GM19328 (cell line): ENCODE data around the gene SPEG.

Experiments
- ATAC-seq: cut with Tn5 transposase; IDR thresholded peaks from one replicate; pipeline ENCODE4 v1.9.1; 2021; ENCODE audit warnings: mild to moderate bottlenecking, moderate library complexity; ENCODE audit not compliant: unreplicated experiment

SPEG gene

DNA sequence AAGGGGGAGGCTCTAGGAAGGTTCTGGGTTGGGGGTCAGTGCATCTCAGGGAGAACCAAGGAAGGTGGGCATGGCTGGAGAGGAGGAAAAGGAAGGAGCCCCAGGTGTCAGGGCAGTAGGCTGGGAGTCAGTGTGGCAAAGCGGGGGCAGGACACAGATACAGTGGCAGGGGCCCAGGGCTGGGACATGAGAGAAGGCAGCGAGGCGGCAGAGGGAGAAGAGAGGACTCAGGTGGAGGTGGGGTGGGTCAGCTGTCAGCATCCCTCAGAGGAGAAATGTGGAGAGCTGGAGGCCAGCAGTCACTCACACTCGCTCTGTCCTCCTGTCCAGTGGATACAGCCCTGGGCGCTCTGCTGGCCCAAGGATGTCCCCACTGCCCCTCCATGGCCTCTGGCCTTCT lies 58.4 kb downstream of the SPEG start:
- ATAC-seq: no peak

DNA sequence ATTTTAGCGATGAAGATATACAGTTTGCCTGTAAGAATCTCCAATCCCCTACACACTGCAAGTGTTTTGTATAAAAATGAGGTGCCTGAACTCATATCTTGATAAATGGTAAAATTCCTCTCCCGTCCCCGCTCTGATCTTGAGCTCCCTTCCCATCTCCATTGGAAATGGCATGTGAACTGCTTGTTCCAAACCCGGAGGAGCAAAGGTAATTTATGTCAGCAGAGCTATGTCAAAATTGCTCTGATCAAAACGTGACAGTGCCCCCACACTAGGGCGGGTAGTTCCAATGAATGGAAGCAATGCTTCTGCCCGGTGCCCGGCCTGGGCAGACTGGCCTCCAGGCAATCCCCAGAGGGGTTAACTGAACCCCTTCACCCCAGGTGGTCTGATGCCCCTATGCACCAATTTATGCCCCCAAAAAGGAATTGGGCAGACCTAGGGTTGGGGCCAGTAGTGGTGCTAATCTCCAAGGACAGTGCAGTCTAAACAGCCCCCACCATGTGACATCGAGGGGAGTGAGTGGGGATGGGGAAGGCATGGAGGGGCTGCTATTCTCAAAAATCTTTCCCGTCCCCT lies 60.4 kb downstream of the SPEG start:
- ATAC-seq: no peak

DNA sequence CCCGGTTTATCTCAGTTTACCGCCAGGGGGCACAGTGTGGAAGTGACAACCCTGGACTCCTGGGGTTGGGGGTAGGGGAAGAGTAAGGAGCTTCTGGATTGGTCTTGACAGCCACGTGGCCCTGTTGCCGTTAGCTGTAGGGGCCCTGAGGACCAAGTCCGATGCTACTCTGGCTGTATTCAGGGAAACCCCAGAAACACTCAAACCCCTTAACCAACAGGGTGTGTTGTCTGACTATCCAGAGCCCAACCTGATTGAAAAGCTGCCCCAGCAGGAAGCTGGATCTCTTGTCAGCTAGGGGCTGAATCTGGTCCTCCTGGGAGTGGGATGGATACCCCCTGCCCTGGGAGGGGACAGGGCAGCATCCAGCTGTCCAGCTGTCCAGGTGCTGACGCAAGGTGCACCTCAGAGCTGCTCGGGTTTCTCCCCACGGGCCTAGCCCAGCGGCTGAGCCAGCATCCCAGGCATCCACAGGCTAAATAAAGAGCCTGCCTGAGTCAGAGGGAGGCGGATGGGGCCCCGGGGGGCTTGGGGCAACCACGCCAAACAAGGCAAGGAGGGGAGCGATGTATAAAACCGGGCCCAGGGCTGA lies 61.0 kb downstream of the SPEG start:
- no peak for ATAC-seq

DNA sequence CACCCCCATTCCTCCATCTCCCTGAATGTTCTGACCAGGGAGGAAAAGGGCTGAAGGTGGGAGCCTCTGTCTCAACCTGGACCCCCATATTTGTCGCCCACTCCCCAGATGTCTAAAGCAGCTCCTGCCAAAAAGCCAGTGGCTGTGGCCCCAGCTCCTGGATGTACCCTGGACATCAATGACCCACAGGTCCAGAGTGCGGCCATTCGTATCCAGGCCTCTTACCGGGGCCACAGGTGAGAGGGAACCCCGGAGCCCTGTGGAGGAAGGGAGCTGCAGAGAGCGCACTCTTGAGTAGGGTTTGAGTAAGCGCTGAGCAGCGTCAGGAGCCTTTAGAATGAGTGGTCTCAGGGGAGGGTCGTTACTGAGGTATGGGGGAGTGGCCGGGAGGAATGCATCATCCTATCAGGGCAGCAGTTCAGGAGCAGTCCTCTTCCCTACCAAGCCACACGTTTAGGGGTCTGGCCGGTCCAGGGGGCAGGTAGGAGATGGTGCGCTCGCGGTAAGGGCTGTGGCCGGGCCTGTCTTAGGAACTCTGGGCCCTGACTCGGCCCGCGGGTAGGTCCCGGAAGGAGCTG lies 61.7 kb downstream of the SPEG start:
- ATAC-seq: no peak

DNA sequence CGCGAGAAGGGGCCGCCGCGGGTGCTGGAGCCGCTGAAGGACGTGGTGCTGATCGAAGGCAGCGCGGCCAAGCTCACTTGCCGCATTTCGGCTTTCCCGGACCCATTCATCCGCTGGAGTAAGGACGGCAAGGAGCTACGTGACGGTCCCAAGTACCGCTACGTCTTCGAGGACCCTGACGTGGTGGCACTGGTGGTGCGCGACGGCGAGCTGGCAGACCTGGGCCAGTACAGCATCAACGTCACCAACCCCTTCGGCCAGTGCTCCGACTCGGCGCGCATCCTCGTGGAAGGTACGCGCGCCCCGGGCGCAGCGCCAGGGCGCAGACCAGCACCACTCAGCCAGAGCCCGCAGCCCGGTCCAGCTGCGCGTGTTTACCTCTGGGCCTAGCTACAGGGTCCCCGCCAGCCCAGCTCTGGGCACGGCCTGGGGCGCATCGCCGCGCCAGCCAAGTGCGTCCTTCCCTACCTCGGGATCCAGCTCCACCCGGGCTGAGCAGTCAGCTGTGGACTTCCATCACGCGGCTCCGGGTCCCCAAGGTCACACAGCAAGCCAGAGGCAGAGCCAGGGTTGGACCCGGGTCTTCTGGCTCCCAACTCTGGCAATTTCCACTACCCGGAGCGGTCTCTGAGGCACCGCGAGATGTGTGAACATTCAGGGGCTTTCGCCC lies 62.3 kb downstream of the SPEG start:
- ATAC-seq: no peak

DNA sequence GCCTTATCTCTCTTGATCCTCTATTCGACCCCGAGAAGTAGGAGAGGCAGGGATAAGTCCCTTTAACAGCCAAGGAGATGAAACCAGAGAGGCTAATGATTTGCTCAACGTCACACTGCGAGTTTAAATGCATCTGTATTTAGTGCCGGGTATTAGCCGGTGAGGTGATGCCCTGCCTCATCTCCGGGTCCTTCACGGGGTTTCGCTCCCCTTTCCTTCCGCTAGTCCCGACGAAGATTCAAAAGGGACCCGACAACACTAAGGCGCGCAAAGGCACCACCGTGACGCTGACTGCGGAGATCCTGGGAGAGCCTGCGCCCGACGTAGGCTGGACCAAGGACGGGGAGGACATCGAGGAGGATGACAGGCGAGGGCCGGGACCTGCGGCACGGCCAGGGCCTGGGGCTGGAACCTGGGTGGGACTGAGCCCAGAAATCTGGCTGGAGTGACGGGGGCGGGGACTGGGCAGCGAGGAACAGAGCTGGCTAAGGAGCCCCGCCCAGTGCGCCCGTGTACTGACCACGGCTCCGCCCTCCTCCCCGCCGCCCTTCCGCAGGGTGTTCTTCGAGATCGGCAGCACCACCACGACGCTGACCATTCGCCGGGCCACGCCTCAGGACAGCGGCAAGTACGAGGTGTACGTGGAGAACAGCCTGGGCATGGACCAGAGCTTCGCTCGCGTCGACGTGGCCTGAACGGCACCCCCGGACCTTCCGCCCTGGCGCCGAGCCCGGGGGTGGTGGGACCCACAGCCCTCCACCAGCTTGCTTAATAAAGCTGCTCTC lies 63.0 kb downstream of the SPEG start:
- ATAC-seq: no peak

DNA sequence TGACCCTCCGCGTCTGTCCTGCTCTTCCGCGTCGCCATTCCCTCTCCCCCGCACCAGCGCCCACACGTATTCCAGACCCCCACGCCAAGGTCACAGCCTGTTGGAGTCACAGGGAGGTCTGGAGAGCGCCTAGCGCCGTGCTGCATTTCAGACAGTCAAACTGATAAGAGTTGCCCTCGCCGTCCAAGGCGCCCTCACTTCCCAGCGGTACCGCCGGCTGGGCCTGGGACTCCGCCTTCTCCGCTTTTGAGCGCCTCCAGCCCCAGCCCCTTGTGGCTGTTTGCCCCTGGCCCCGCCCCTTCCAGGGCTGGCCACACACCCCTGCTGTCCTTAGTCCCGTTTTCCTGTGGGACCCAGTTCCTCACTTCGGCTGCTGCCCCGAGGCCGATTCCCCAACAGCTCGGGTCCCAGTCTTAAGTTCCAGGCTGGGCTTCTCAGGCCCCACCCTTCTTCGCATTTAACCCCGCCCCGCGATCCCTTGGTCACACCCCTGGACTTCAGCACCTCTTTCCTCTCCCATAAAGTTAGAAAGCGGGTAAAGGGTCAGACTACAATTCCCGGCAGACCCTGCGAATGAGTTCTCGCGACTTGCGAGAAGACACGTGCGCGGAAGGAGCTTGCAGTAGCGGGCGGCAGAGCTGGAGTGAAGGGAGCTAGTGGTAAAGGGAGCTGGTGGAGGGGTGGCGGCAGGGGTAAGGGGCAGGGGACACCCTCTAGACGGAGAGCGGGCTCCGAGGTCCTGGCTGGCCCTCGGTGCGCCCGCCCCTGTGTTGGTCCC lies 63.8 kb downstream of the SPEG start, which contains the start of gene GMPPA:
Gene GMPPA, plus strand, starts transcription at position 612 of the 778 bp plus-strand sequence. CDS start 1,085 bp downstream, outside the sequence.
- ATAC-seq: peak; percentile 96

DNA sequence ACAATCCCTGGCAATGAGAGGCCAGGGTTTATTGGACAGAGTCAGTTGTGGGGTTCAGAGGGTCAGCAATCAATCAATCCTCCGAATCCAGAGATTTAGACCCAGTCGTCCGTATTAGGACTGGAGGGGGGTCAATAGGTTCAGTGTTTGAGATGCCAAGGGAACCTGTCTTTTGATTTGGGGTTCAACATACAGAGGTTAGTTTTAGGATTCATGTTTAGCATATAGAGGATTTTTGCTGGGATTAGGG lies 64.3 kb downstream of the SPEG start:
- ATAC-seq: no peak

DNA sequence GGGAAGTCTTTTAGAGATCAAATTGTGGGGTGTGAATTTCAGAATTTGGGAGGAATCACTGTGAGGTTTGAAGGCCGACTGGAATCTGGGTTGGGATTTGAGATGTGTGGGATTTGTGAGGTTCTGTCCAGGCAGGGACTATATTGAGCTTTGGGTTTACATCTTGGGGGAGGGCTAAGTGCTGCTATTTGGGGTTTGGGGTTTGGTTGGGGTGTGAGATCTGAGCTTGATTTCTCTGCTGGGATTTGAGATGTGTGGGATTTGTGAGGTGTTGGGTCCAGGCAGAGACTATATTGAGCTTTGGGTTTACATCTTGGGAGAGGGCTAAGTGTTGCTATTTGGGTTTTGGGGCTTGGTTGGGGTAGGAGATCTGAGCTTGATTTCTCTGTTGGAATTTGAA lies 64.9 kb downstream of the SPEG start:
- no peak for ATAC-seq

DNA sequence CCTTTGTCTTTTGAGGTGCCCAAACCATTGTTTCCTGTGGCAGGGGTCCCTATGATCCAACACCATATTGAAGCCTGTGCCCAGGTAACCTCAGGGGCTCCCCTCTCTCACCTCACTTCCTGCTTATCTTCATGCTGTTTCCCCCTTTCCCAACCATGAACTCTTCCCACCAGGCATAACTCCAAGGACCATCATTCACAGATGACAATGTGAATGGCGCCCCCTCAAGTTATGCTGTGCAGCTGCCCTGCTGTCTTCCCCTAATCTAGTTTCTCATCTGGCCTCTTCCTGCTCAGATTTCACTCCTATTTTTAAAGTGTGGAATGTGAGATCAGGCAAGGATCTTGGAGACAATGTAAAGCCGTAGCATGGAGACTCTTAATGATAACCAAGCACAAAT lies 65.5 kb downstream of the SPEG start:
- no peak for ATAC-seq

DNA sequence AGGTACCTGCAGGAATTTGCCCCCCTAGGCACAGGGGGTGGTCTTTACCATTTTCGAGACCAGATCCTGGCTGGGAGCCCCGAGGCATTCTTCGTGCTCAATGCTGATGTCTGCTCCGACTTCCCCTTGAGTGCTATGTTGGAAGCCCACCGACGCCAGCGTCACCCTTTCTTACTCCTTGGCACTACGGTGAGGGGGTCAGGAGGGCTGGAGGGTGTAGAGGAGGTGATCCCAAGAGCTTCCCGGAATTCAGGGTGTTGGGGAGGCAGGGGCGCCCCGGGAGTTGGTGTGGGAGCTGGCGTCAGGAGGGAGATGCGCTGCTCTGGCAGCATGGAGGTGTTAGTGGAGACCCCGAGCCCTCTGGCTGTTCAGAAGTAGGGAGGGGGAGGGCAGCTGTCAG lies 67.2 kb downstream of the SPEG start:
- no peak for ATAC-seq

DNA sequence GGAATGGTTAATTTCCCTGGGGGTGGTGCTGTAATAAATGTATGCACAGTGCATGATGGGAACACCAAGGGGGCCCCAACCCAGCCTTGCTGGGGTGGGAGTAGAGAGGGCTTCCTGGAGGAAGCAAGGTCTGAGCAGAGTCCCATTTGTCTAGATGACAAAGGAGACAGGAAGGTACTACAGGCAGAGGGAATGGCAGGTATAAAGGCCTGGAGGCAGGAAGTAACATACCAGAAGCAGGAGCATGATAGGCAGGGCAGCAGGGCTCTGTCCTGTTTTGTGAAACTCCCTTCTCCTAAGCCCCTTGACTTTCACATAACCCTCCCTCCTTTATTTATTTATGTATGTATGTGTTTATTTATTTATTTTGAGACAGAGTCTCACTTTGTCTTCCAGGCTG lies 68.0 kb downstream of the SPEG start:
- no peak for ATAC-seq

DNA sequence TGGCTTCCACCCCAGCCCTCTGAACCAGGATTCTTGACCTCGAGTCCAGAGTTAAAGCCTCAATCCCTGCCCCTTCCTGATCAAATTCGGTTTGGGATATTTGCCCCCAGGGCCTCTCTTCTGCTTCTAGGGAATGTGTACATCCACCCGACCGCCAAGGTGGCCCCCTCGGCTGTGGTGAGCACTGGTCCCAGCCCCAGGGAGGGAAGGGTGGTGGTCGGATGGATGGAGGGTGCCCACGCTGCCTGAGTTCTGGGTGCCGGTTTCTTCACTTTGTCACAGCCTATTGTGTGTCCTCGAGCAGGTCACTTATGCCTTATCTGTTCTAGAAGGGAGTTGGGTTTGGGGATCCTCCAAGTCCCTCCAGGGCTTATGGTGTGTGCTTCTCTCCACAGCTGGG lies 70.9 kb downstream of the SPEG start:
- ATAC-seq: no peak

DNA sequence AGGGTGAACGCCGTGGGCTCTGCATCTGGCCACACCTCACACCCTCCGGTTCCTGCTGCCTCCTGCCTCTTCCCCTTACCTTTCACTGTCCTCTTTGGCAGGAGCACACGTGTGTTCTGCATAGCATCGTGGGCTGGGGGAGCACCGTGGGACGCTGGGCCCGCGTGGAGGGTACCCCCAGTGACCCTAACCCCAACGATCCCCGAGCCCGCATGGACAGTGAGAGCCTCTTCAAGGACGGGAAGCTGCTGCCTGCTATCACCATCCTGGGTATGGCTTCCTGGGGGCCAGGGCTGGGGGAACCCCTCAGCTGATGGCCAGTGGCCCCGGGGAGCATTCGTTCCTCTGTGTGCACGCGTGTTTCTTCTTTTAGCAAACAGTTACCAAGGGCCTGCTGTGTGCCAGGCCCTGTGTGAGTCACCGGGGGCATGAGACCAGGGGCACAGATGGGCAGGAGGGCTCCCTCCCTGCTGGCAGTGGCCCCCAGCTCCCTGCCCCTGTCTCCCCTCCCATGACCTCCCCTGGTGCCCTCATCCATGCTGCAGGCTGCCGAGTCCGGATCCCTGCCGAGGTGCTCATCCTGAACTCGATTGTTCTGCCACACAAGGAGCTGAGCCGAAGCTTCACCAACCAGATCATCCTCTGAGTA lies 71.6 kb downstream of the SPEG start:
- ATAC-seq: no peak

DNA sequence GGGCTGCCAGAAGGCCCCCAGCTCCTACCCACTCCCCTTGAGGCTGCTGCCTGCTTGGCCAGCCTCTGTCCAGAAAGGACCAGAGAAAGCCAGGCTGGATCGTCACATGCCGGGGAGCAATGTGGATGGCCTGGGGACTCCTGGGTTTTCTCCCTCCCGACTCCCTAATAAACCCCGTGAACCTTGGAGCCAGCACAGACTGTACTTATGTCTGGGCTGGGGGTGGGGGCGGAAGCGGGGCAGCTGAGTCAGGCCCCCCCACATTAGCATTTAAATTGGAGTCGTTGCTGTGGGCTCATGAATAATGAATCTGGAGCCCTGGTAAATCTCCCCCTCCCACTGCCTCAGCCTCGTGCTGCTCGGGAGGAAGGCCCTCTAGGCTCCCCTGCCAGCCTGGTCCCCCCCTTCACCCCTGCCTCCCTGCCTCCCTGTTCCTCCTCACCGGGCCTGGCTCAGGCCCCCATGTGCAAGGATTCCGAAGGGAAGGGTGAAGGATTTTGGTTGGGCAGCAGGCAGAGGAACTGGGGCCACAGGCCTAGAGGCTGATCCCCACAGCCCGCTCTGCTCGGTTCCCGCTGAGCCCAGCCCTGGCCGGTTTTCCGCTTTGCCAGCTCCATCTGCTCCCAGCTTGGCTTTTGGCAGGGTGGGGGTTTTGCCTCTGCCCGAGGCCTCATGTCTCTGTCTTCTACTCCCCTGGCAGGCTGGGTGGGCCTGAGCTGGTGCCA lies 72.3 kb downstream of the SPEG start:
- no peak for ATAC-seq

DNA sequence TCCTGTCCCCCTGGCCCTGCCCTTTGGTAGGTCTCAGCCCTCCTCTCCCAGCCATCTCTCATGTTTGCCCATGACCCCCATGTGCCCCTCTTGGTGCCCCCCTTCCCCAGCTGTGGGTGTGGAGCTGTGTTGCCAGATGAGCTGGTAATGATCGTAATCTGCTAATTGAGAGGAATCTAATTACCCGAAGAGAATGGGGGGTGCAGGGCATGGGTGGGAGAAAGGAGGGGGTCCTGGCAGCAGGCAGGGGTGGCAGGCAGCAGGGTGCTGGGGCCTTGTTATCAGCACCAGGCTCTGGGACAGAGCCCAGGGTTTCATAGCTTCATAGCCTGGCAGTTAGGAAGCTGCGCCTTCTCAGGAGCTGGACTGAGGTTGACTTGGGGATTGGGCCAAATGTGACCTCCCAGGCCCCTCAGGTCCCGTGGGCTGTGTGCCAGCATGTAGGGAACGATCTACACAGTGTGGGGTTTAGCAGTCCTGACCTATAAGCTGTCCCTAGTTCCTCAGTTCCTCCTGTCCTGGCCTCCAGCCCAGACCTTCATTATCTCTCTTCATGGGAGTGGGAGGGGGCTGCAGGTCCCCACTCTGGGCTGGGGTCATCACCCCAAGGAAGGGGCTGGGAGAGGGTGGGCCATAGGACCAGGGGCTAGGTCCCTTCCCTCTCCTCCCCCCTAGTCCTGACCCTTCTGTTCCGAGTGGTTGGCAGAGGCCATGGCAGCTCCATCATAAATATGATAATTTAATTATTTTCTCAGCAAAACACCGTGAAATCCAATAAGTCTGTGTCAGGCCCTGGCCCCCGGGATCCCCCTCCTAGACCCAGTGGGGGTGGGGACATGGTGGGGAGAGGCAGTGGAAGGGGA lies 73.2 kb downstream of the SPEG start:
- ATAC-seq: no peak

DNA sequence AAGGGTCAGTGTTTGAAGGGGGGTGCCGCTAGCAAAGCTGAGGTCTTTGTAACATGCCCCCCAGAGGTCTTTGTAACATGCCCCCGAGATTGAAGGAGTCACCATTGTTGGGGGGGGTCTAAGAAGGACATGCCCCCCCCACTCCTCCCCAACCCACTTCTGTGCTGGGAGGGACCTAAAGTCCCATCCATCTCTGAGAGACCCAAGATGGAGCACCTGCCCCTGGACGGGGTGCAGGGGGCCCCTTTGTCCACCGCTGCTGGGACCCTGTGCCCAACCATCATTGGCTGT lies 73.7 kb downstream of the SPEG start:
- ATAC-seq: no peak

DNA sequence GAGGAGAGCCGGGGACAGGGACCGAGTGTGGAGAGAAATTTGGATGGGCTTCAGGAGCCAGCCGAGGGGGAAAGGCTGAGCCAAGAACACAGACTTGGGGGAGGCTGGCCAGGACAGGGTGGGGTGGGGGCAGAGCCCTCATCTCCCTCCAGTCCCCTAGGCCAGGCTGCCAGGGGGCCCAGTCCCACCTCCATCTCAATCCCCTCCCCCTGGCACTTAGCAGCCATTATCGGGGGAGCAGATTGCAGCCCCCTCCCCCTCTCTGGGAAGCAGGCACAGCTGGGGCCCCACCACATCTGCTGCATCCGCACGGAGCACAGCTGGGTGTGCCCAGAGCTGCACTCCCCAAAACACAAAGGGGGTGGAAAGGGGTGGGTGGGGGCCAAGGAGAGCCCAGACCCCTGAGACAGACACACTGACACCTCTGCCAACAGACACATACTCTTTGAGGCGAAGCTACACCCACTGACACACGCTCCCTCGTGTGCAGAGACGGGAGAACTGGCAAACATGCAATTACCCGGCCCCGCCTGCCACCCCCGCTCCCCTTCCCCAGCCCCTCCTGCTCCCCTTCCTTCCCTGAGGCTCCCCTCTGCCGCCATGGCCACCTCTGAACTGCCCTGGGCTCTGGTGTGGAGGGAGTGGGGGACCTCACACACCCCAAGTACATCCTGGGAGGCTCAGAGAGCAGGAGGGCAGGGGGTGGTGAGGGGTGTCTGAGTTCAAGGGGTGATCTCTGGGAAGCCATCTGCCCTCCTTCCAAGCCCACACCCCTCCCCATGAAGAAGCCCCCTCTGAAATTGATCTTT lies 74.5 kb downstream of the SPEG start:
- ATAC-seq: peak; percentile 15
